HepG2 (cell line): ENCODE data around the gene CCT6A. TPM values are rescaled to one million over a fixed set of nuclear protein-coding genes. Genes with fewer than 3 reads are reported as not detected.

Experiments
- CEBPZ ChIP-seq: IDR thresholded peaks from 2 replicates; pipeline ENCODE4 v1.6.1; 2012; ENCODE audit warnings: low read length, improper control_type of control experiment
- CENPT ChIP-seq: sonication (generic); formaldehyde crosslinking; IDR thresholded peaks from 2 replicates; pipeline ENCODE4 v1.8.0; 2022; ENCODE audit warnings: low read depth, mild to moderate bottlenecking, moderate library complexity, missing genetic modification reagents
- FIP1L1 ChIP-seq: fragments of 200-400 bp; formaldehyde crosslinking; IDR thresholded peaks from 2 replicates; pipeline ENCODE4 v1.6.1; 2018; ENCODE audit warnings: low read depth, mild to moderate bottlenecking, low read length, moderate library complexity, borderline replicate concordance; ENCODE audit not compliant: insufficient read depth
- FOXC1 ChIP-seq: sonication (generic); formaldehyde crosslinking; IDR thresholded peaks from 2 replicates; pipeline ENCODE4 v1.8.0; 2022; ENCODE audit warnings: mild to moderate bottlenecking, missing genetic modification reagents, borderline replicate concordance
- HNF4A ChIP-seq: sonication (generic); formaldehyde crosslinking; IDR thresholded peaks from 2 replicates; pipeline ENCODE4 v1.4.0; 2020; ENCODE audit warnings: missing genetic modification reagents
- KLF11 ChIP-seq: IDR thresholded peaks from 2 replicates; pipeline ENCODE4 v1.6.1; 2016; ENCODE audit warnings: missing compliant biosample characterization
- MED1 ChIP-seq: sonication (generic); formaldehyde crosslinking; IDR thresholded peaks from 2 replicates; pipeline ENCODE4 v1.4.0; 2020; ENCODE audit warnings: missing genetic modification reagents
- MED8 ChIP-seq: sonication (generic); formaldehyde crosslinking; IDR thresholded peaks from 2 replicates; pipeline ENCODE4 v1.8.1; 2023; ENCODE audit warnings: mild to moderate bottlenecking, missing genetic modification reagents; ENCODE audit not compliant: insufficient replicate concordance
- PBX2 ChIP-seq: IDR thresholded peaks from 2 replicates; pipeline ENCODE4 v1.6.1; 2016; ENCODE audit warnings: control low read depth
- POGZ ChIP-seq: sonication (generic); formaldehyde crosslinking; IDR thresholded peaks from 2 replicates; pipeline ENCODE4 v1.4.0; 2020; ENCODE audit warnings: mild to moderate bottlenecking, missing genetic modification reagents
- SOX13 ChIP-seq, 3 experiments: fragments of 450-650 bp in 1 of 3; sonication (generic) in 1 of 3; formaldehyde crosslinking in 1 of 3; IDR thresholded peaks in 2 of 3; conservative IDR thresholded peaks in 1 of 3; 2 replicates each; pipeline versions ENCODE4 v1.5.0 to v1.6.1; 2016 to 2020; ENCODE audit warnings: antibody characterized with exemption in 1 of 3, mild to moderate bottlenecking in 1 of 3, missing compliant biosample characterization in 1 of 3, missing genetic modification reagents in 1 of 3, moderate library complexity in 1 of 3
- YEATS2 ChIP-seq: sonication (generic); formaldehyde crosslinking; IDR thresholded peaks from 2 replicates; pipeline ENCODE4 v1.4.0; 2020; ENCODE audit warnings: missing genetic modification reagents, borderline replicate concordance
- ZKSCAN1 ChIP-seq: fragments of 150-350 bp; IDR thresholded peaks from 2 replicates; pipeline ENCODE4 v1.6.1; 2014; ENCODE audit warnings: low read length
- ZNF136 ChIP-seq: sonication (generic); formaldehyde crosslinking; IDR thresholded peaks from 2 replicates; pipeline ENCODE4 v1.8.1; 2022; ENCODE audit warnings: low read depth, mild to moderate bottlenecking, moderate library complexity, missing genetic modification reagents
- ZNF232 ChIP-seq: sonication (generic); formaldehyde crosslinking; IDR thresholded peaks from 2 replicates; pipeline ENCODE4 v1.4.0; 2020; ENCODE audit warnings: missing genetic modification reagents, borderline replicate concordance
- ZNF414 ChIP-seq: sonication (generic); formaldehyde crosslinking; IDR thresholded peaks from 2 replicates; pipeline ENCODE4 v1.5.0; 2020; ENCODE audit warnings: missing genetic modification reagents
- ZNF430 ChIP-seq: sonication (generic); formaldehyde crosslinking; IDR thresholded peaks from 2 replicates; pipeline ENCODE4 v1.9.0; 2021; ENCODE audit warnings: mild to moderate bottlenecking, missing genetic modification reagents
- ZNF556 ChIP-seq: sonication (generic); formaldehyde crosslinking; IDR thresholded peaks from 2 replicates; pipeline ENCODE4 v1.4.0; 2020; ENCODE audit warnings: mild to moderate bottlenecking, missing genetic modification reagents, borderline replicate concordance
- ZNF749 ChIP-seq: sonication (generic); formaldehyde crosslinking; IDR thresholded peaks from 2 replicates; pipeline ENCODE4 v1.8.0; 2022; ENCODE audit warnings: mild to moderate bottlenecking, missing genetic modification reagents, moderate library complexity, borderline replicate concordance
- polyA plus RNA-seq, 8 experiments: library from polyadenylated mRNA; depleted of rRNA in 3 of 8; stranded (reverse) in 7 of 8; unstranded in 1 of 8; fragments of >200 nt; fragmentation: Illumina TruSeq in 4 of 8; extraction: Trizol in 4 of 8; gene quantifications; 2 replicates each; pipeline versions ENCODE4 v1.2.1 to v1.2.3, GENCODE V29; 2011 to 2016; ENCODE audit warnings: low read depth in 4 of 8, missing spikeins in 1 of 8, mixed read lengths in 1 of 8; ENCODE audit not compliant: insufficient read depth in 1 of 8
- total RNA-seq, 5 experiments: library from RNA; depleted of rRNA; stranded (reverse); fragments of >200 nt; fragmentation: Illumina TruSeq; extraction: Trizol; gene quantifications; 2 replicates each; pipeline ENCODE4 v1.2.3, GENCODE V29; 2016; ENCODE audit warnings: low read depth in 1 of 5
- TF ChIP-seq, protein P1 (sequence below): sonication (generic); formaldehyde crosslinking; IDR thresholded peaks from 2 replicates; pipeline ENCODE4 v1.5.1; 2020; ENCODE audit warnings: missing genetic modification reagents, mild to moderate bottlenecking, borderline replicate concordance

CCT6A gene
- total and polyA plus RNA-seq, 2 of the 13 experiments (the other 11 are each of a cell fraction or from before 2014, with no cell fraction given) = 219 to 292 TPM

GRCh38 chr7:56106108-56107073 is 54.8 kb downstream of the CCT6A start, which contains the start of gene CHCHD2 (continued):
- TF ChIP-seq ZNF136 (CRISPR knock-in tag) (peak; percentile 75; the same call in 1 of the 2 replicates), CENPT (CRISPR knock-in tag) (no peak), ZNF232 (CRISPR knock-in tag) (peak; percentile 92; the same call in 1 of the 2 replicates), KLF11 (CRISPR knock-in tag) (no peak), HNF4A (CRISPR knock-in tag) (peak; percentile 64; the same call in 1 of the 2 replicates), MED8 (peak; percentile 63), PBX2 (peak; percentile 92), POGZ (peak; percentile 93), ZNF556 (CRISPR knock-in tag) (peak; percentile 64; the same call in 1 of the 2 replicates), FOXC1 (CRISPR knock-in tag) (no peak; the same call in 1 of the 2 replicates), MED1 (peak; percentile 69), ZKSCAN1 (no peak), YEATS2 (CRISPR knock-in tag) (peak; percentile 96), SOX13 (IDR thresholded peaks at IDR 0.05) (no peak), SOX13 (CRISPR knock-in tag; conservative IDR thresholded peaks at IDR 0.05 in 1 of 2, IDR thresholded peaks at IDR 0.05 in 1 of 2) (no peak; a peak in 1 of 4 replicates), FIP1L1 (no peak), ZNF749 (CRISPR knock-in tag) (no peak), ZNF414 (CRISPR knock-in tag) (no peak), ZNF430 (CRISPR knock-in tag) (peak; percentile 92), CEBPZ (no peak)
- TF ChIP-seq, protein P1, sequence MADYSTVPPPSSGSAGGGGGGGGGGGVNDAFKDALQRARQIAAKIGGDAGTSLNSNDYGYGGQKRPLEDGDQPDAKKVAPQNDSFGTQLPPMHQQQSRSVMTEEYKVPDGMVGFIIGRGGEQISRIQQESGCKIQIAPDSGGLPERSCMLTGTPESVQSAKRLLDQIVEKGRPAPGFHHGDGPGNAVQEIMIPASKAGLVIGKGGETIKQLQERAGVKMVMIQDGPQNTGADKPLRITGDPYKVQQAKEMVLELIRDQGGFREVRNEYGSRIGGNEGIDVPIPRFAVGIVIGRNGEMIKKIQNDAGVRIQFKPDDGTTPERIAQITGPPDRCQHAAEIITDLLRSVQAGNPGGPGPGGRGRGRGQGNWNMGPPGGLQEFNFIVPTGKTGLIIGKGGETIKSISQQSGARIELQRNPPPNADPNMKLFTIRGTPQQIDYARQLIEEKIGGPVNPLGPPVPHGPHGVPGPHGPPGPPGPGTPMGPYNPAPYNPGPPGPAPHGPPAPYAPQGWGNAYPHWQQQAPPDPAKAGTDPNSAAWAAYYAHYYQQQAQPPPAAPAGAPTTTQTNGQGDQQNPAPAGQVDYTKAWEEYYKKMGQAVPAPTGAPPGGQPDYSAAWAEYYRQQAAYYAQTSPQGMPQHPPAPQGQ (CRISPR knock-in tag) = no peak
